Heart left ventricle (tissue), 13 donors: ENCODE measurements around the gene HMGCL.

ENCODE experiments used
- CTCF ChIP-seq, 12 donors: fragments of 200-600 bp; sonication (generic) in 4 of 12; IDR thresholded peaks; one replicate each; pipeline versions ENCODE4 v1.5.0 to v1.8.0; 2018 to 2022; ENCODE audit warnings: antibody characterized with exemption in 12 of 12, mild to moderate bottlenecking in 5 of 12
- POLR2A ChIP-seq, 2 donors: fragments of 450-650 bp; IDR thresholded peaks; one replicate each; pipeline ENCODE4 v1.6.1; 2017; ENCODE audit warnings: antibody characterized with exemption in 2 of 2, mild to moderate bottlenecking in 2 of 2, moderate library complexity in 2 of 2
- donor health status: ischemic (EF 13 %, LVEDD 7.1; RV severe dilation, severe dysfunction).
- donor health status: DM: no; HTN: yes; CAD: no.
- donor health status: DM: no; HTN: no; CAD: no.
- donor health status: ischemic (EF 25% LVEDD 6.9; RV normal size, moderate dysfunction).
- donor health status: ischemic (EF 25% LVEDD 5.7; RV mildly dilated, moderate dysfunction).
- donor health status: ischemic (EF 35%, LVEDD 5.7; RV mildly dilated, moderate dysfunction).
- donor health status: nonischemic (EF 11% LVEDD 7.7; RV severe dilation, severe dysfunction).
- donor health status: DM: yes; HTN: yes; CAD: no.
- donor health status: PGD.
- donor health status: ischemic (EF 29% LVEDD 5.4; RV normal size, mild dysfunction).
- donor health status: nonischemic (EF 23%, LVEDD 6.1; RV moderate dilation, normal function).

DNA sequence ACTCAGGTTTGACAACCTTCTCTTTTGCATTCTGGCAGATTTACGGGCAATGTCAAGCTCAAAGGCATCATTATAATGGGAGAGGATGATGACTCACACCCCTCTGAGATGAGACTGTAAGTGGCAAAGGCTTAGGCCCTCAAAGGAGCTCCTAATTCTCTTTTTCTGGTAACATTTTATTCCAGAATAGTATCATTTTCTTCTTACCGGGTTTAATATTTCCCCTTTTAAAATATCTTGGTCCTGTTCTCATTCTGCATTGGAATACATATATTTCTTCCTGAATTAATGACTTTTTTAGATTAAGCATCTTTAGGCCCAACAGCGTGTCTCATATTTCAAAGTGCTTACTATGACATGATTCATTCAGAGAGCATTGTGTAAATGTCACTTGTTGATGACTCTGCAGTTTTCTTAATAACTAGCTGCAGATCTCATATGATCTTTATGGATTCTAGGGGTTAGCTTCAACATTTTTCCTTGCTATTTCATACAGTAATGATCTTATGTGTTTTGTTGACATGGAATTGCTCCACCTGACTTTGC is 45.3 kb downstream of the HMGCL start:
- TF ChIP-seq POLR2A (IDR thresholded peaks at IDR 0.05) (no peak), CTCF (IDR thresholded peaks at IDR 0.05) (no peak)
